Dendritic cell treated with granulocyte-macrophage colony-stimulating factor and Interleukin-4, amounts not matched to agents 40 ng/mL and 50 ng/mL, for 4 days (primary cell): ENCODE data around the gene LILRA6.
"Not testable (repeated sequence)": the region's sequence is repeated elsewhere in the genome, so short reads cannot be mapped to it uniquely, and the experiment has no call there.

Source experiments
- H3K27ac Mint-ChIP-seq: one replicate; pipeline ENCODE4 v1.8.0; 2022; ENCODE audit warnings: mild to moderate bottlenecking, mixed read lengths
- H3K27me3 Mint-ChIP-seq: one replicate; pipeline ENCODE4 v1.8.0; 2022; ENCODE audit warnings: mild to moderate bottlenecking, mixed read lengths
- H3K36me3 Mint-ChIP-seq: one replicate; pipeline ENCODE4 v1.8.0; 2022; ENCODE audit warnings: low read depth, mixed read lengths
- H3K4me1 Mint-ChIP-seq: one replicate; pipeline ENCODE4 v1.8.0; 2022; ENCODE audit warnings: low read depth, mixed read lengths
- H3K4me3 Mint-ChIP-seq: one replicate; pipeline ENCODE4 v1.8.0; 2022; ENCODE audit warnings: mild to moderate bottlenecking, moderate library complexity, mixed read lengths
- H3K9me3 Mint-ChIP-seq: one replicate; pipeline ENCODE4 v1.8.0; 2022; ENCODE audit warnings: mixed read lengths
- intact Hi-C: fragments of 100-400 bp; cut with micrococcal nuclease; formaldehyde crosslinking; loops from one replicate; pipeline ENCODE4 v1.15.0; 2022

Gene LILRA6

GRCh38 chr19:54242646-54243045 lies at the start of gene LILRA6:
Gene LILRA6 (minus strand): TSS chr19:54242790.
- H3K36me3 Mint-ChIP-seq, result peaks cover 29% of the 10 kb centered on the region
- H3K9me3 Mint-ChIP-seq, intact Hi-C loops, H3K27me3 Mint-ChIP-seq: not testable (repeated sequence)
- H3K27ac Mint-ChIP-seq, result peak within 1 kb of the TSS; percentile 80
- H3K4me3 Mint-ChIP-seq, result peak within 1 kb of the TSS; percentile 67
- peaks cover 57% of the 10 kb centered on the region for H3K4me1 Mint-ChIP-seq

GRCh38 chr19:54289160-54289559 lies 46.6 kb upstream of the LILRA6 start:
- H3K9me3 Mint-ChIP-seq, intact Hi-C loops, H3K36me3 Mint-ChIP-seq: not testable (repeated sequence)
- Mint-ChIP-seq H3K27me3 (peaks cover 14% of the 10 kb centered on the region), H3K4me3 (peak overlapping the region; percentile 63), H3K4me1 (peaks cover 78% of the 10 kb centered on the region), H3K27ac (peak overlapping the region; percentile 83)

GRCh38 chr19:54287456-54287855 lies 44.9 kb upstream of the LILRA6 start:
- H3K4me3 Mint-ChIP-seq, result no peak overlapping the region
- intact Hi-C loops, result no loop called here
- peaks cover 87% of the 10 kb centered on the region for H3K4me1 Mint-ChIP-seq
- H3K9me3 Mint-ChIP-seq, result no peaks in the 10 kb centered on the region
- H3K27me3 Mint-ChIP-seq, result peaks cover 4% of the 10 kb centered on the region
- peak overlapping the region; percentile 83 for H3K27ac Mint-ChIP-seq
- no peaks in the 10 kb centered on the region for H3K36me3 Mint-ChIP-seq

GRCh38 chr19:54286283-54286682 lies 43.7 kb upstream of the LILRA6 start:
- H3K9me3 Mint-ChIP-seq, H3K36me3 Mint-ChIP-seq, H3K27me3 Mint-ChIP-seq, intact Hi-C loops: not testable (repeated sequence)
- H3K4me3 Mint-ChIP-seq, result peak overlapping the region; percentile 37
- H3K27ac Mint-ChIP-seq, result peak overlapping the region; percentile 73
- peaks cover 99% of the 10 kb centered on the region for H3K4me1 Mint-ChIP-seq

DNA sequence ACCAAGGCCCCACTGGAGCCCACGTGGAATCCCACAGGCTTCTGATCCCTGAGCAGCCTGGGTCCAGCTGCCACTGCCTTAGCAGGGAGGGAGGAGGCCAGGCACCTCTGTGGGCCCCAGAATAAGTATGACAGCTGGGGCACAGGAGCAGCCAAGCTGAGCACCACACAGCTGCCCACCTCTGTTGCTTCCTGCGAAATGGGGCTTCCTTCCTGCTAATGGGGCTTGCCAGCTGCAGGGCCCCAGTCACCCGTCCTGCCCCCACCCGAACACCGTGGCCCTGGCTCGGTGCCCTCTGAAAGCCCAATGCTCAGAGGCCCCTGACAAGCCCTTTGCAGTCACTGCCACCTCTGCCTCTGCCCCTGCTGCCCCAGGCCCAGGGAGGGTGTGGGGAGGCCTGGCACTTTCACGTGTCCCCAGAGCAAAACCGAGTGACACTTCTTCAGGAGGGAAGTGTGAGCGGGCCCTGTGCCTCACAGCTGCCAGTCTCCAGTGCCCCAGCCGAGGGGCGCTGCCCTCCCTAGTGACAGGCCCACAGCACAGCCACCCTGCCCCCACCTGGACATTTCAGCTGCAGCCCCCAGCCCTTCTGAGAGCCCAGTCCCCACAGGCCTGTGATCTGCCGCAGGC lies 43.0 kb upstream of the LILRA6 start:
- peak overlapping the region; percentile 73 for H3K27ac Mint-ChIP-seq
- H3K9me3 Mint-ChIP-seq, H3K4me3 Mint-ChIP-seq, H3K36me3 Mint-ChIP-seq, intact Hi-C loops, H3K27me3 Mint-ChIP-seq: not testable (repeated sequence)
- H3K4me1 Mint-ChIP-seq, result peaks cover 100% of the 10 kb centered on the region

DNA sequence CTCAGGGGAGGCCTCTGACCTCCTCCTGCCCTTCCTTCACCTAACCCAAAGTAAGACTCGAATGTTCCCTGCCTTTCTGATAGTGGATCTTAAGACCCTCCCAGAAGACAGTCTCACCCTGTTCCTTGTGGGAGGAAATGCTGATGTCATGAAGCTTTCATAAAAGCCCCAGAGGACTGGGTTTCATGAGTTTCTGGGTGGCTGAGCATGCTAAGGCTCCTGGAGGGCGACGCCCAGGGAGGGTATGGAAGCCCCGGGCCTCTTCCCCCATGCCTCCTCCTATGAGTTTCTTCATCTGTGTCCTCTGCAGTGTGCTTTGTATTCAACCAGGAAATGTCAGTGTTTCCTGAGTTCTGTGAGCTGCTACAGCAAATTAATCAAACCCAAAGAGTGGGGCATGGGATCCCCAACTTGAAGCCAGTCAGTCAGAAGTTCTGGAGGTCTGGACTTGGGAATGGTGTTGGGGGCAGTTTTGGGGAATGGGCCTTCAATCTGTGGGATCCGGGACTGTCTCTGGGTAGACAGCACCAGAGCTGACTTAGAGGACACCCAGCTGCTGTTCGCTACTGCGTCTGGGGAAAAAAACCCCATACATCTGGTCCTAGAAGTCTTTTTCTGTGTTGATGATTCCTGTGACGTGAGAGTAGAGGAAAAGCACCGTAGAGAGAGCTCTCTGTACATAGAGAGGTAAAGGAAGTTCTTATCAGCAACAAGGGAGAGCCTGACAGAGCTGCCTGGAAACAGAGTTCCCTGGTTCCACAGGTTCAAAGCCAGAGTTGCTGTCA lies 40.3 kb upstream of the LILRA6 start:
- peaks cover 32% of the 10 kb centered on the region for H3K36me3 Mint-ChIP-seq
- peak overlapping the region; percentile 90 for H3K27ac Mint-ChIP-seq
- no peaks in the 10 kb centered on the region for H3K9me3 Mint-ChIP-seq
- peaks cover 100% of the 10 kb centered on the region for H3K4me1 Mint-ChIP-seq
- no peak overlapping the region for H3K4me3 Mint-ChIP-seq
- no peaks in the 10 kb centered on the region for H3K27me3 Mint-ChIP-seq
- intact Hi-C loops, result loop anchor here (5.0 kb wide), 1 partner anchor 34 kb away; no protein-coding TSS in a partner anchor

- Mint-ChIP-seq H3K4me3 (peak overlapping the region; percentile 98), H3K4me1 (peaks cover 100% of the 10 kb centered on the region), H3K36me3 (peaks cover 44% of the 10 kb centered on the region), H3K27ac (peak overlapping the region; percentile 90)
- H3K27me3 Mint-ChIP-seq, H3K9me3 Mint-ChIP-seq: not testable (repeated sequence)
- intact Hi-C loops, result loop anchor here (5.0 kb wide), 1 partner anchor 36 kb away; no protein-coding TSS in a partner anchor
Observed at GRCh38 chr19:54281729-54282075, 39.1 kb upstream of the LILRA6 start.

- peaks cover 49% of the 10 kb centered on the region for H3K36me3 Mint-ChIP-seq
- peak within 1 kb of the TSS; percentile 90 for H3K27ac Mint-ChIP-seq
- intact Hi-C loops, result loop anchor here (5.0 kb wide), 1 partner anchor 36 kb away; no protein-coding TSS in a partner anchor
- H3K4me3 Mint-ChIP-seq, result peak within 1 kb of the TSS; percentile 98
- H3K4me1 Mint-ChIP-seq, result peaks cover 100% of the 10 kb centered on the region
- no peaks in the 10 kb centered on the region for H3K27me3 Mint-ChIP-seq
- no peaks in the 10 kb centered on the region for H3K9me3 Mint-ChIP-seq
Observed at GRCh38 chr19:54281007-54281728, 38.6 kb upstream of the LILRA6 start, which contains the start of gene LILRB2. Gene LILRB2 (minus strand): TSS chr19:54281110. CDS start chr19:54280496, 614 bp downstream.

GRCh38 chr19:54280441-54280840 lies 37.9 kb upstream of the LILRA6 start:
- intact Hi-C loops, result loop anchor here (5.0 kb wide), 1 partner anchor 37 kb away; no protein-coding TSS in a partner anchor
- Mint-ChIP-seq H3K36me3 (peaks cover 56% of the 10 kb centered on the region), H3K27ac (peak overlapping the region; percentile 90), H3K4me1 (peaks cover 100% of the 10 kb centered on the region), H3K4me3 (peak overlapping the region; percentile 98)
- not testable (repeated sequence) for H3K9me3 Mint-ChIP-seq, H3K27me3 Mint-ChIP-seq

DNA sequence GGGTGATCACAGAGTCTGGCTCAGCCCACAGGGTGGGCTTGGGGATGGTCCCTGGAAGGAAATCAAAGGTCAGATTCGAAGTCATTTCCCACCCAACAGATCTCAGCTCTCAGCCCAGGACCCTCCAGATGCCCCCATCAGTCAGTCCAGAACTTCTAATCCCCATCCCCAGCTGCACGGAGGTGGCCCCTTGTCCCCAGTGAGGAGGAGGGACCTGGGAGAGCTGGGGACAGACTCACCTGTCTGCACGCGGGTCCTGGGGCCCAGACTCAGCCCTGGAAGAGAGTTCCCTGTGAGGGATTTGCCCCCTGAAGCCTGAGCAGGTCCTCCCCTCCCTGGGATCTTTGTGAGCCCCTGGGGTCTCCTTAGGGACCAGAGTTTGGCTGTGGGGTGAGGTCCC lies 37.4 kb upstream of the LILRA6 start:
- Mint-ChIP-seq H3K36me3 (peaks cover 60% of the 10 kb centered on the region), H3K27ac (peak overlapping the region; percentile 90), H3K4me3 (peak overlapping the region; percentile 98), H3K4me1 (peaks cover 100% of the 10 kb centered on the region)
- intact Hi-C loops, result loop anchor here (5.0 kb wide), 1 partner anchor 37 kb away; no protein-coding TSS in a partner anchor
- not testable (repeated sequence) for H3K9me3 Mint-ChIP-seq, H3K27me3 Mint-ChIP-seq

DNA sequence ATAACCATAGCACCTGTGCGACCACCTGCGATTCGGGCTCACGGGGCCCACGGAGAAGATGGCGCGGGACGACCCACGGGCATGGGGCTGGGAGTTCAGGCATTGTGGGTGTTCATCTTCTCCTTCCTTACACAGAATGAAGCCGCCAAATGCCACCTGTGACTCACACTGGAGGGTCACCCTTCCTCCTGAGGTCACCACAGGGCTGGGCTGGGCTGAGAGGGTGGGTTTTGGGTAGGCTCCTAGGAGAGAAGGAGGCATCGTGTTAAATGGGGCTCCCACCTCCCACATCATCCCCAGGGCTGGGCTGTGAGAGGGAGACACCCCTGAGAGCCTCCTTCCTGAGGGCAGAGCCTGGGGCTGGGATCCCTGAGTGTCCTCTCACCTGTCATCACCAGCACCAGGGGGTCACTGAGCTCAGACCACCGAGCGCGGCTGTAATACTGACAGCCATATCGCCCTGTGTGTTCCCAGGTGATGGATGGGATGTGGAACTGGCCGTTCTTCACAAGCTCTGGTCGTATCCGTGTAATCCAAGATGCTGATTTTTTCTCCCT lies 36.9 kb upstream of the LILRA6 start:
- Mint-ChIP-seq H3K4me3 (peak overlapping the region; percentile 98), H3K9me3 (no peaks in the 10 kb centered on the region), H3K27ac (peak overlapping the region; percentile 90), H3K36me3 (peaks cover 66% of the 10 kb centered on the region), H3K27me3 (no peaks in the 10 kb centered on the region), H3K4me1 (peaks cover 100% of the 10 kb centered on the region)
- intact Hi-C loops, result no loop called here

GRCh38 chr19:54278571-54279195 lies 36.1 kb upstream of the LILRA6 start:
- H3K27ac Mint-ChIP-seq, result peak overlapping the region; percentile 90
- peaks cover 100% of the 10 kb centered on the region for H3K4me1 Mint-ChIP-seq
- H3K27me3 Mint-ChIP-seq, H3K9me3 Mint-ChIP-seq, intact Hi-C loops: not testable (repeated sequence)
- H3K4me3 Mint-ChIP-seq, result peak overlapping the region; percentile 98
- peaks cover 74% of the 10 kb centered on the region for H3K36me3 Mint-ChIP-seq

DNA sequence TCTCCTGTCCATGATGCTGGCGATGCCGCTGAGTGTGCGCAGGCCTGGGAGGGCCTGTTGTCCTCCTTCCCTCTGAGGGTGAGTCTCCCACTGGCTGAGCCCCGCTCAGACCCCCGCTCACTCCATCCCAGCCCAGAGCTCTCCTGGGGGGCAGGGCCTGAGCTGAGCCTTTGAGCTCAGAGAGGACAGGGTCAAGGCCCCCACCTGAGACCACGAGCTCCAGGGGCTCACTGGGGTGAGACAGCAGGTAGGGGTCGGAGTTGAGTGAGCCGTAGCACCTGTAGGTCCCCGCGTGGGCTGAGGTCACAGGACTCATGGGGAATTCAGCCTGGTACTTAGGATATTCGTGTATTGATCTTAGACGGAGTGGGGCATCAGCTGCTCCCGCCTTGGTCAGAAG lies 35.5 kb upstream of the LILRA6 start:
- H3K27me3 Mint-ChIP-seq, intact Hi-C loops, H3K9me3 Mint-ChIP-seq: not testable (repeated sequence)
- Mint-ChIP-seq H3K27ac (peak overlapping the region; percentile 90), H3K36me3 (peaks cover 76% of the 10 kb centered on the region), H3K4me3 (peak overlapping the region; percentile 98), H3K4me1 (peaks cover 100% of the 10 kb centered on the region)
